Uterus (tissue), 4 donors: Measurements from ENCODE around the gene ABHD12B. TPM values are rescaled to one million over a fixed set of nuclear protein-coding genes. Genes with fewer than 3 reads are reported as not detected.

Source experiments
- DNase-seq, 2 donors: peaks; one replicate each; pipeline ENCODE4 v3.0.0-alpha.2; 2019 to 2020
- H3K27ac ChIP-seq, 2 donors: fragments of 200-600 bp; sonication (generic); 1 replicate in 1 of 2; 2 replicates in 1 of 2; pipeline ENCODE4 v1.5.1; 2016 to 2018
- H3K27me3 ChIP-seq, 2 donors: fragments of 200-600 bp; sonication (generic); one replicate each; pipeline ENCODE4 v1.5.1; 2018 to 2019; ENCODE audit warnings: control low read depth in 1 of 2
- H3K36me3 ChIP-seq, 2 donors: fragments of 200-600 bp; sonication (generic); one replicate each; pipeline ENCODE4 v1.5.1; 2019; ENCODE audit warnings: control low read depth in 1 of 2
- H3K4me1 ChIP-seq, 2 donors: fragments of 200-600 bp; sonication (generic); one replicate each; pipeline ENCODE4 v1.5.1; 2018 to 2019; ENCODE audit warnings: control low read depth in 1 of 2
- H3K4me3 ChIP-seq, 2 donors: fragments of 200-600 bp; sonication (generic); 1 replicate in 1 of 2; 2 replicates in 1 of 2; pipeline ENCODE4 v1.5.1; 2018 to 2019; ENCODE audit warnings: mild to moderate bottlenecking in 1 of 2
- H3K9me3 ChIP-seq, 2 donors: fragments of 200-600 bp; sonication (generic); one replicate each; pipeline ENCODE4 v1.5.1; 2019; ENCODE audit warnings: control low read depth in 1 of 2
- POLR2A ChIP-seq, 2 donors: fragments of 450-650 bp; IDR thresholded peaks; one replicate each; pipeline ENCODE4 v1.6.1; 2016; ENCODE audit warnings: antibody characterized with exemption in 2 of 2, mild to moderate bottlenecking in 1 of 2, moderate library complexity in 1 of 2
- intact Hi-C: fragments of 100-400 bp; cut with DNase I; formaldehyde crosslinking; loops from one replicate; pipeline ENCODE4 v1.15.1; 2023; ENCODE audit warnings: low total_unique reads
- total RNA-seq, 4 donors: library from RNA; depleted of rRNA in 3 of 4; stranded (reverse); fragments of >200 nt in 3 of 4; gene quantifications; one replicate each; pipeline versions ENCODE4 v1.1.0 to v1.2.4, GENCODE V29; 2014 to 2023
- TF ChIP-seq, protein P1 (sequence below), 4 experiments: fragments of 200-600 bp in 2 of 4; fragments of 450-650 bp in 2 of 4; sonication (generic) in 2 of 4; IDR thresholded peaks; one replicate each; pipeline ENCODE4 v1.5.1; 2016 to 2019; ENCODE audit warnings: antibody characterized with exemption in 4 of 4, mild to moderate bottlenecking in 2 of 4, moderate library complexity in 1 of 4
- donor health status: DM: yes; HTN: yes; CAD: no.

ABHD12B gene
- total RNA-seq, 4 donors from 2014 or later = not detected

DNA sequence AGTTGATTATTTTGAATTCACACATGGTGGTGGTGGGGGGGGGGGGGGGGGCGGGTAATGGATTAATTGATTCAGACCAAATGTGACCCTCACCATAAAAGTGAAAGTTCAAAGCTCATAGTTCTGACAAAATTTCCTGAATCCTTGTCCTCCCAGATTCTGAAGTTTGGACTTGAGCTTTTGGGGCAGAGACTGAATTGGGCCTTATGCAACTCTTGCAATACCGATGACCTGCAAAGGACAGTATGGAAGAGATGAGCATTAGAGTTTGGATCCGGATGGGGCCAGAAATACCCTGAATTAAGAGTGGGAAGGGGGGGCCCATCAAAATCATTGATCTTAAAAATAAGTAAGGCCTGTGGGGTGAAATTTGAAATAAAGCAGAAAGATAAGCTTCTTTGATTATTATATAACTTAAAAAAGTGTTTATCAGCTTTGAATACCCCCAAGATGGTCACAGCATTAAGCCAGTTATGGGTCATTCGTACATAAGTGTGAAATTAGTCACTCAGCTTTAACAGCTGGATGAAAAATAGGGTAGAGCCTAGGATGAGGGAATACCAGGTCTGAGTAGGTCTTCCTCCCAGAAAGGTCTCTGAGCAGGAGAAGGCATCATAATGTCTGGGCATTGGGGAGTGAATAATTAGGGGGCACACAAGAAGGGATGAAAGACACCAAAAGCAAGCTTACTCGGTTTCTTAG is 74.5 kb downstream of the ABHD12B start:
- no peaks in the 10 kb centered on the region for H3K36me3 ChIP-seq
- intact Hi-C loops = loop anchor here (10.0 kb wide), 1 partner anchor 288 kb away; no protein-coding TSS in a partner anchor
- peak overlapping the region in 1 of 2 donors; percentile 14 for H3K27ac ChIP-seq
- no peaks in the 10 kb centered on the region for H3K4me1 ChIP-seq
- TF ChIP-seq, protein P1, sequence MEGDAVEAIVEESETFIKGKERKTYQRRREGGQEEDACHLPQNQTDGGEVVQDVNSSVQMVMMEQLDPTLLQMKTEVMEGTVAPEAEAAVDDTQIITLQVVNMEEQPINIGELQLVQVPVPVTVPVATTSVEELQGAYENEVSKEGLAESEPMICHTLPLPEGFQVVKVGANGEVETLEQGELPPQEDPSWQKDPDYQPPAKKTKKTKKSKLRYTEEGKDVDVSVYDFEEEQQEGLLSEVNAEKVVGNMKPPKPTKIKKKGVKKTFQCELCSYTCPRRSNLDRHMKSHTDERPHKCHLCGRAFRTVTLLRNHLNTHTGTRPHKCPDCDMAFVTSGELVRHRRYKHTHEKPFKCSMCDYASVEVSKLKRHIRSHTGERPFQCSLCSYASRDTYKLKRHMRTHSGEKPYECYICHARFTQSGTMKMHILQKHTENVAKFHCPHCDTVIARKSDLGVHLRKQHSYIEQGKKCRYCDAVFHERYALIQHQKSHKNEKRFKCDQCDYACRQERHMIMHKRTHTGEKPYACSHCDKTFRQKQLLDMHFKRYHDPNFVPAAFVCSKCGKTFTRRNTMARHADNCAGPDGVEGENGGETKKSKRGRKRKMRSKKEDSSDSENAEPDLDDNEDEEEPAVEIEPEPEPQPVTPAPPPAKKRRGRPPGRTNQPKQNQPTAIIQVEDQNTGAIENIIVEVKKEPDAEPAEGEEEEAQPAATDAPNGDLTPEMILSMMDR (IDR thresholded peaks at IDR 0.05) = no peak
- no peak for TF ChIP-seq POLR2A (IDR thresholded peaks at IDR 0.05)
- no peak overlapping the region for H3K4me3 ChIP-seq
- H3K9me3 ChIP-seq = no peaks in the 10 kb centered on the region
- no peaks in the 10 kb centered on the region for H3K27me3 ChIP-seq
- DNase-seq = no peak

DNA sequence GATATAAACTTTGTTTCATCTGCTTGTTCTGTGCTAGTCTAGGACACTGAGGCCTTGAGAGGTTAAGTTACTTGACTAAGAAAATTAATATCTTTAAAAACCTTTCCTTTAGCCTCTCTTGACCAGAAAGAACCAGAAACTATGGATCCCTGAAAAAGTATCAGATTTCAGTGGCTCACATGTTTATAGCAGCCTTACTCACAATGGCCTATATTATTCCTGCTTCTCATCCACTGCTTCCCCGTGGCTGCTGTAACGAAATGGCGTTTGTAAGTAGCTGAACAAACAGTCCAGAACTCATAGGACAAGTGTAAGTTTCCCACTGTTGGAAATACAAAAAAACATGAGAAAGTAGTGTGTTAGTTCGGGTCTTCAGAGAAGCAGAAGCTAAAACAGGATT is 75.6 kb downstream of the ABHD12B start:
- DNase-seq = no peak
- intact Hi-C loops = loop anchor here (10.0 kb wide), 1 partner anchor 287 kb away; no protein-coding TSS in a partner anchor
- H3K4me1 ChIP-seq = no peaks in the 10 kb centered on the region
- H3K27ac ChIP-seq = peak overlapping the region; percentile 31 to 48
- H3K36me3 ChIP-seq = no peaks in the 10 kb centered on the region
- no peak overlapping the region for H3K4me3 ChIP-seq
- H3K27me3 ChIP-seq = no peaks in the 10 kb centered on the region
- TF ChIP-seq POLR2A (IDR thresholded peaks at IDR 0.05) = no peak
- TF ChIP-seq, protein P1 (IDR thresholded peaks at IDR 0.05) = no peak
- H3K9me3 ChIP-seq = no peaks in the 10 kb centered on the region

DNA sequence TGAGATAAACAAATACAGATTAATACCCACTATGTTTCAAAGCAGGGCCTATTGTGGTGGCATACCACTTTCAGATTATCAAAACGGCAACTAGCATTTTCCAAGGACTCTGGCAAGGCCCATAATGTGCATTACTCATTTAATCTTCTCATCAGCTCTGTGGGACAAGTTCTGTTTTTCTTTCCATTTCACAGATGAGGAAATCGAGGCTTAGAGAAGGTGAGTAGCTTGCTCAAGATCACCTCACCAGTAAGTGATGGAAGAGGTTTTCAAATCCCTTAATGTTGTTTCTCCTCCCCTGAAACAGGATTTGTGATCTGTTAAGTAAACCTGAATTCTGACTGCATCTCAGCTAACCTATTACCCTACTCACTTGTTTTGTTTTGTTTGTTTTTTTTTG is 76.4 kb downstream of the ABHD12B start:
- Histone ChIP-seq H3K27me3 (no peaks in the 10 kb centered on the region), H3K4me1 (no peaks in the 10 kb centered on the region), H3K27ac (peak overlapping the region in 1 of 2 donors; percentile 31), H3K9me3 (no peaks in the 10 kb centered on the region), H3K4me3 (no peak overlapping the region), H3K36me3 (no peaks in the 10 kb centered on the region)
- DNase-seq = no peak
- intact Hi-C loops = loop anchor here (10.0 kb wide), 1 partner anchor 287 kb away; no protein-coding TSS in a partner anchor
- TF ChIP-seq, protein P1 (IDR thresholded peaks at IDR 0.05) = no peak
- TF ChIP-seq POLR2A (IDR thresholded peaks at IDR 0.05) = no peak

DNA sequence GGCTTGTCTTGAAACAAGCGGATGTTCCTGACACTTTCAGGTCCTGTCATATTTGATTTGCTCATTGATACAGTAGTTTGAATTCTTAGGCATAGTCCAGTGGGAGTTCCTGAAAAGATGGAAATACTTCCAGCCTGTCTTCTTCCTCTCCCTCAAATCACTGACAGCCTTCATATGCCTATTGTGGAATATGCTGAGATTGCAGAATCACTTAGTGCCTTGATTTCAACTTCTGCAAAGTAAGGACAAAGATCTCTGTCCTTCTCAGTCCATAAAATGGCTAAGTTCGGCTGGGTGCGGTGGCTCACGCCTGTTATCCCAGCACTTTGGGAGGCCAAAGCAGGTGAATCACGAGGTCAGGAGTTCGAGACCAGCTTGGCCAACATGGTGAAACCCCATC is 79.2 kb downstream of the ABHD12B start:
- intact Hi-C loops = no loop called here

DNA sequence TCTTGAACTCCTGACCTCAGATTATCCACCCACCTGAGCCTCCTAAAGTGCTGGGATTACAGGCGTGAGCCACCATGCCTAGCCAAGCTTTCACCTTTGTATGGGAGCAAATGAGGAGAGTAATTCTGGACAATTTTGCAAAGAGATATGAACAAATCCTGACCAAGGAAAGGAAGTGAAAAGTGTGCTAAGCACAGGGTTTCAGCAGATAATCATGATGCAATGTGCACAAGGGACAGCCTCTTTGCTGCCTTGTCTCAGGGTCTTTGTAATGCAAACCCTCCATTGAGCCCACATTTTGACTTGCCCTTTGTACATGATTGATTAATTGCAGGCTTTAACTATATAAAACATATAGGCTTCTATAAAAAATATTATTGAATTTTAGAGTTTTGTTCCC is 81.6 kb downstream of the ABHD12B start:
- no peaks in the 10 kb centered on the region for H3K9me3 ChIP-seq
- no peak overlapping the region for H3K27ac ChIP-seq
- intact Hi-C loops = no loop called here
- no peak overlapping the region for H3K4me3 ChIP-seq
- H3K36me3 ChIP-seq = no peaks in the 10 kb centered on the region
- H3K4me1 ChIP-seq = no peaks in the 10 kb centered on the region
- TF ChIP-seq, protein P1 (IDR thresholded peaks at IDR 0.05) = no peak
- TF ChIP-seq POLR2A (IDR thresholded peaks at IDR 0.05) = no peak
- H3K27me3 ChIP-seq = no peaks in the 10 kb centered on the region
- no peak for DNase-seq

More for the DNA sequence above, 79.2 kb downstream of the ABHD12B start:
- no peaks in the 10 kb centered on the region for H3K9me3 ChIP-seq
- H3K36me3 ChIP-seq = no peaks in the 10 kb centered on the region
- DNase-seq = no peak
- H3K4me1 ChIP-seq = no peaks in the 10 kb centered on the region
- TF ChIP-seq, protein P1 (IDR thresholded peaks at IDR 0.05) = no peak
- no peak for TF ChIP-seq POLR2A (IDR thresholded peaks at IDR 0.05)
- H3K27me3 ChIP-seq = no peaks in the 10 kb centered on the region
- no peak overlapping the region for H3K27ac ChIP-seq
- H3K4me3 ChIP-seq = no peak overlapping the region
